Sigmoid colon (tissue), 7 donors: ENCODE measurements around the gene IVNS1ABP. TPM values are rescaled to one million over a fixed set of nuclear protein-coding genes. Genes with fewer than 3 reads are reported as not detected.

Source experiments
- DNase-seq: peaks from one replicate; pipeline ENCODE4 v3.0.0-alpha.2; 2019
- H3K27ac ChIP-seq, 4 donors: fragments of 200-600 bp; sonication (generic); one replicate each; pipeline ENCODE4 v1.5.1; 2016 to 2019; ENCODE audit warnings: mild to moderate bottlenecking in 1 of 4
- H3K27me3 ChIP-seq, 3 donors: fragments of 200-600 bp; sonication (generic); one replicate each; pipeline ENCODE4 v1.5.1; 2019; ENCODE audit warnings: mild to moderate bottlenecking in 1 of 3
- H3K36me3 ChIP-seq, 4 donors: fragments of 200-600 bp; sonication (generic); one replicate each; pipeline ENCODE4 v1.5.1; 2016 to 2019
- H3K4me1 ChIP-seq, 4 donors: fragments of 200-600 bp; sonication (generic); one replicate each; pipeline ENCODE4 v1.5.1; 2017 to 2019
- H3K4me3 ChIP-seq, 4 donors: fragments of 200-600 bp; sonication (generic); one replicate each; pipeline ENCODE4 v1.5.1; 2017 to 2019; ENCODE audit warnings: mild to moderate bottlenecking in 2 of 4, moderate library complexity in 1 of 4
- H3K9me3 ChIP-seq, 4 donors: fragments of 200-600 bp in 3 of 4; sonication (generic) in 3 of 4; one replicate each; pipeline versions ENCODE4 v1.5.1 to v1.6.1; 2013 to 2019
- CTCF ChIP-seq, 4 experiments: fragments of 450-650 bp in 3 of 4; fragments of 200-600 bp in 1 of 4; IDR thresholded peaks; one replicate each; pipeline ENCODE4 v1.5.1; 2016 to 2019; ENCODE audit warnings: antibody characterized with exemption in 4 of 4, mild to moderate bottlenecking in 3 of 4, moderate library complexity in 2 of 4
- EP300 ChIP-seq, 4 donors: sonication (generic); formaldehyde crosslinking; IDR thresholded peaks; one replicate each; pipeline ENCODE4 v1.6.1; 2017; ENCODE audit warnings: antibody characterized with exemption in 4 of 4
- POLR2A ChIP-seq, 2 donors: fragments of 450-650 bp; IDR thresholded peaks; one replicate each; pipeline ENCODE4 v1.6.1; 2016; ENCODE audit warnings: antibody characterized with exemption in 2 of 2, mild to moderate bottlenecking in 2 of 2, moderate library complexity in 2 of 2
- POLR2AphosphoS5 ChIP-seq, 4 donors: sonication (generic); formaldehyde crosslinking; IDR thresholded peaks; one replicate each; pipeline ENCODE4 v1.6.1; 2017; ENCODE audit warnings: antibody characterized with exemption in 4 of 4
- WGBS, 2 donors: extraction: QIAGEN DNeasy Blood & Tissue Kit; methylation state at CpG; one replicate each; pipeline ENCODE4 v1.1.7; 2013; 5-methylcytosine and 5-hydroxymethylcytosine counted together
- intact Hi-C: fragments of 100-400 bp; cut with DNase I; formaldehyde crosslinking; loops from one replicate; pipeline ENCODE4 v1.15.1; 2023
- polyA plus RNA-seq, 3 donors: library from polyadenylated mRNA; stranded (reverse); fragments of 200-250 nt; gene quantifications; one replicate each; pipeline ENCODE4 v1.2.3, GENCODE V29; 2013
- small RNA-seq, 3 donors: library from RNA; depleted of rRNA; stranded (forward); fragments of <200 nt; gene quantifications; one replicate each; pipeline ENCODE3, GENCODE V24; 2016
- total RNA-seq, 4 donors: library from RNA; depleted of rRNA; stranded (reverse); fragments of >200 nt; gene quantifications; one replicate each; pipeline ENCODE4 v1.1.0, GENCODE V29; 2016
- donor health status: healthy with polysubstance abuse.
- donor health status: Bipolar disorder and iron deficiency.
- donor health status: healthy.

Gene IVNS1ABP
- total and polyA plus RNA-seq, 7 donors = 29.8 to 85.9 (median 36.0) TPM

- Histone ChIP-seq H3K4me3 (no peak overlapping the region), H3K36me3 (no peaks in the 10 kb centered on the region), H3K9me3 (no peaks in the 10 kb centered on the region), H3K27me3 (no peaks in the 10 kb centered on the region), H3K4me1 (no peaks in the 10 kb centered on the region), H3K27ac (no peak overlapping the region)
- intact Hi-C loops = no loop called here
- no peak for DNase-seq
- TF ChIP-seq POLR2AphosphoS5 (IDR thresholded peaks at IDR 0.05) = no peak
- TF ChIP-seq EP300 (IDR thresholded peaks at IDR 0.05) = no peak
- TF ChIP-seq CTCF (IDR thresholded peaks at IDR 0.05) = no peak
- no peak for TF ChIP-seq POLR2A (IDR thresholded peaks at IDR 0.05)
- WGBS, 2 donors = 94 to 96% methylated on average over 4 of the region's 4 CpGs
These were observed 67.0 kb downstream of the IVNS1ABP start for GRCh38 chr1:185250063-185250462.

GRCh38 chr1:185249563-185249962, 67.5 kb downstream of the IVNS1ABP start:
- Histone ChIP-seq H3K4me3 (no peak overlapping the region), H3K4me1 (no peaks in the 10 kb centered on the region), H3K36me3 (no peaks in the 10 kb centered on the region), H3K27me3 (no peaks in the 10 kb centered on the region), H3K9me3 (no peaks in the 10 kb centered on the region), H3K27ac (no peak overlapping the region)
- TF ChIP-seq POLR2AphosphoS5 (IDR thresholded peaks at IDR 0.05) (no peak), POLR2A (IDR thresholded peaks at IDR 0.05) (no peak), CTCF (IDR thresholded peaks at IDR 0.05) (no peak), EP300 (IDR thresholded peaks at IDR 0.05) (no peak)
- WGBS, 2 donors = 61 to 68% methylated on average over 2 of the region's 2 CpGs
- no peak for DNase-seq
- intact Hi-C loops = no loop called here

Small RNA genes within 50 kb of the gene (small RNA-seq; reads per million reads assigned to genes)
- 0 reads per million in 3 donors for gene RF00019

Other genes with a start within 250 kb of the IVNS1ABP start
- 10 to 100 TPM in 3 of 4 donors, 1 to 10 TPM in 1; 6.9 to 18.6 (median 14.6) TPM for gene TRMT1L, start 160.3 kb downstream of the IVNS1ABP start, total RNA-seq
- 1 to 10 TPM; 5.4 to 9.5 (median 9.2) TPM for gene TRMT1L, start 160.3 kb downstream of the IVNS1ABP start, polyA plus RNA-seq
- 10 to 100 TPM in 3 of 4 donors, 1 to 10 TPM in 1; 6.8 to 12.7 (median 11.7) TPM for gene SWT1, start 160.1 kb downstream of the IVNS1ABP start, total RNA-seq
- gene SWT1, start 160.1 kb downstream of the IVNS1ABP start, polyA plus RNA-seq = 1 to 10 TPM; 2.2 to 2.5 (median 2.4) TPM